ENCODE data around the gene SCN9A. TPM values are rescaled to one million over a fixed set of nuclear protein-coding genes. Genes with fewer than 3 reads are reported as not detected.
"Not testable (repeated sequence)": the region's sequence is repeated elsewhere in the genome, so short reads cannot be mapped to it uniquely, and the experiment has no call there.

SCN9A gene
- total RNA-seq, 1 donor from 2014 or later = 0.13 TPM

- Mint-ChIP-seq H3K27me3 (ENCODE audit: insufficient read depth) (peaks cover 2% of the 10 kb centered on the region), H3K4me3 (no peak overlapping the region), H3K9me3 (no peaks in the 10 kb centered on the region), H3K4me1 (ENCODE audit: low read depth) (no peaks in the 10 kb centered on the region), H3K36me3 (ENCODE audit: low read depth) (no peaks in the 10 kb centered on the region), H3K27ac (no peak overlapping the region)
- no peak for DNase-seq (ENCODE audit: low spot score)
- intact Hi-C loops (cut with micrococcal nuclease) = no loop called here
These were observed 32.3 kb downstream of the SCN9A start for GRCh38 chr2:166343467-166343866.

DNA sequence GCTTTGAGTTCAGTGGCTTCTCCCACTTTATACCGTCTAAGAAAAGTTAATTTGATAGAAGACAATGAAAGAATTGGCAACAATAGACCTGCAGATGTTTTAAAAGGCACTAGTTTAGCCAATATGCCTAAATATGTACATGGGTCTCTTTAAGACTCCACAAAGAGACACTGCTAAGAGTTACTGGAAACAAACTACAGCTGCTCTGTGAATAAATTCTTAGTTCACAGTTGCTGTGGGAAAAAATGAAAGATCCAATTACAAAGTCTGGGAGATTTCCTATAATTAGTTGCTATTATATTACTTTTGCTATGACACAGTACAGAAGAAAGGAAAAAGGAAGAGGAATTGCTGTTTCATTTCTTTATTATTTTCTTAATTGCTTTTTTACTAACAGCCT is 34.3 kb downstream of the SCN9A start:
- no peak for DNase-seq (ENCODE audit: low spot score)
- Mint-ChIP-seq H3K4me1 (ENCODE audit: low read depth) (no peaks in the 10 kb centered on the region), H3K27ac (no peak overlapping the region), H3K9me3 (no peaks in the 10 kb centered on the region), H3K36me3 (ENCODE audit: low read depth) (no peaks in the 10 kb centered on the region), H3K27me3 (ENCODE audit: insufficient read depth) (peaks cover 2% of the 10 kb centered on the region), H3K4me3 (no peak overlapping the region)
- intact Hi-C loops (cut with micrococcal nuclease) = no loop called here

- Mint-ChIP-seq H3K4me1 (ENCODE audit: low read depth) (no peaks in the 10 kb centered on the region), H3K27me3 (ENCODE audit: insufficient read depth) (peaks cover 2% of the 10 kb centered on the region), H3K36me3 (ENCODE audit: low read depth) (no peaks in the 10 kb centered on the region), H3K9me3 (no peaks in the 10 kb centered on the region), H3K27ac (no peak overlapping the region), H3K4me3 (no peak overlapping the region)
- intact Hi-C loops (cut with micrococcal nuclease) = no loop called here
- DNase-seq (ENCODE audit: low spot score) = no peak
These were observed 36.9 kb downstream of the SCN9A start for GRCh38 chr2:166338831-166339339.

DNA sequence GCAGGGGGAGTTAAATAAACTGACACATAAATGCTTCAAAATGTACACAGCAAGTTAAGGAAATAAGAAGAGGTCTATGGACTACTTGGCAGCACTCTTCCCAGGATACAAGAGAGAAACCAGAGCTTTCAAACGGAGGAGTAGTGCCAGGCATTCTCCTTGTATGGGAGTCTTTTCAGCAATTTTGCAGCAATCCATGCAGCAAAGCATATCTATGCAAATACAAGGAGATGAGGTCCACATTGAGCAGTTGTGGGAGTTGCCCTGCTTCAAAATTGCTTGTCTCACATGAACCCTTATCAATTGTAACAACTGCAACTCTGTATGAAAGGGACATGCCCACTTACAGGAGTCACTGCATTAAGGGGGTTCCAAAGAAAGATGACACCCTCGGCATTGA is 37.8 kb downstream of the SCN9A start:
- H3K36me3 Mint-ChIP-seq (ENCODE audit: low read depth) = no peaks in the 10 kb centered on the region
- no peak overlapping the region for H3K27ac Mint-ChIP-seq
- peaks cover 2% of the 10 kb centered on the region for H3K27me3 Mint-ChIP-seq (ENCODE audit: insufficient read depth)
- intact Hi-C loops (cut with micrococcal nuclease) = no loop called here
- H3K9me3 Mint-ChIP-seq = no peaks in the 10 kb centered on the region
- DNase-seq (ENCODE audit: low spot score) = no peak
- H3K4me1 Mint-ChIP-seq (ENCODE audit: low read depth) = no peaks in the 10 kb centered on the region
- no peak overlapping the region for H3K4me3 Mint-ChIP-seq

DNA sequence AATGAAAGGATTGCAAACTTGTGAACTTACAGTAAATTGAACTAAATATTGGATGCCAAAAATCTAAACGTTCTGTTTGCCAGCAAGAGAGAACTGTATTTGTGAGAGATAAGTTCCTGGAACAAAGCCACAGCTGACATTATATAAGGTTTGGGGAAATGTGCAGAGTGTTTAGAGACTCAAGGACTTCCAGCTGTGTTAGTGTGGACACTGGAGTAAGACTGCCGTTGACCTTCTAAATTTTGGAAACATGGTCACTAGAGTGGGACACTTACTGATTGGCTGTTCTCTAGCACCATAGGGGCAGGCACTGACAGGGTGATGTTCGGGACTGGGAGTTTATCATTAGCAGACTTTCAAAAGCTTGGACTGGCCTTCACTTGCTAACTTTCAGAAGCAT is 40.5 kb downstream of the SCN9A start:
- Mint-ChIP-seq H3K36me3 (ENCODE audit: low read depth) (no peaks in the 10 kb centered on the region), H3K27ac (no peak overlapping the region), H3K9me3 (no peaks in the 10 kb centered on the region), H3K4me1 (ENCODE audit: low read depth) (no peaks in the 10 kb centered on the region), H3K4me3 (no peak overlapping the region), H3K27me3 (ENCODE audit: insufficient read depth) (no peaks in the 10 kb centered on the region)
- intact Hi-C loops (cut with micrococcal nuclease) = no loop called here
- no peak for DNase-seq (ENCODE audit: low spot score)

- Mint-ChIP-seq H3K4me3 (no peak overlapping the region), H3K4me1 (ENCODE audit: low read depth) (no peaks in the 10 kb centered on the region), H3K27ac (no peak overlapping the region), H3K9me3 (no peaks in the 10 kb centered on the region), H3K27me3 (ENCODE audit: insufficient read depth) (no peaks in the 10 kb centered on the region), H3K36me3 (ENCODE audit: low read depth) (no peaks in the 10 kb centered on the region)
- DNase-seq (ENCODE audit: low spot score) = no peak
- intact Hi-C loops (cut with micrococcal nuclease) = no loop called here
These were observed 40.9 kb downstream of the SCN9A start for GRCh38 chr2:166334805-166335204.

DNA sequence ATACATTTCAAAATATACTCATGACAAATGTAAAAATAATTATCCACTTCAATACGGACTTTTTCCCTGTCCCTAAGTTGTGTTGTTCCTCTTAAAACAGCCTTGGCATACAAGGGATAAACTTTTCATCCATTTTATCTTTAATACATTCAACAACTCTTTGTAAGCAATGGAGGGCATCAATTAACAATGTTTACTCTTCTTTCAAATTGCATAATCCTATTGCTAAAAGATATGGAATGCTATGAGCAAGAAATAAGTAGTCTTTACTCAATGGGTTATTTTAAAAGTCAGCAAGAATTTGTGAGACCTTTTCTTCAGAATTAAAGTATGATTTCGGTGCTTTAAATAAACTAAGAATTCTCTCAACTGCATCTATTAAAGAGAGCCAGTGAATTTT is 41.9 kb downstream of the SCN9A start:
- Mint-ChIP-seq H3K27me3 (ENCODE audit: insufficient read depth) (no peaks in the 10 kb centered on the region), H3K27ac (no peak overlapping the region), H3K4me1 (ENCODE audit: low read depth) (no peaks in the 10 kb centered on the region), H3K36me3 (ENCODE audit: low read depth) (no peaks in the 10 kb centered on the region), H3K9me3 (no peaks in the 10 kb centered on the region), H3K4me3 (no peak overlapping the region)
- no peak for DNase-seq (ENCODE audit: low spot score)
- intact Hi-C loops (cut with micrococcal nuclease) = no loop called here

GRCh38 chr2:166332106-166332505 is 43.6 kb downstream of the SCN9A start:
- H3K27ac Mint-ChIP-seq = no peak overlapping the region
- H3K36me3 Mint-ChIP-seq (ENCODE audit: low read depth) = no peaks in the 10 kb centered on the region
- no peaks in the 10 kb centered on the region for H3K4me1 Mint-ChIP-seq (ENCODE audit: low read depth)
- no peaks in the 10 kb centered on the region for H3K27me3 Mint-ChIP-seq (ENCODE audit: insufficient read depth)
- DNase-seq (ENCODE audit: low spot score) = no peak
- intact Hi-C loops (cut with micrococcal nuclease) = no loop called here
- H3K9me3 Mint-ChIP-seq = no peaks in the 10 kb centered on the region
- H3K4me3 Mint-ChIP-seq = no peak overlapping the region

DNA sequence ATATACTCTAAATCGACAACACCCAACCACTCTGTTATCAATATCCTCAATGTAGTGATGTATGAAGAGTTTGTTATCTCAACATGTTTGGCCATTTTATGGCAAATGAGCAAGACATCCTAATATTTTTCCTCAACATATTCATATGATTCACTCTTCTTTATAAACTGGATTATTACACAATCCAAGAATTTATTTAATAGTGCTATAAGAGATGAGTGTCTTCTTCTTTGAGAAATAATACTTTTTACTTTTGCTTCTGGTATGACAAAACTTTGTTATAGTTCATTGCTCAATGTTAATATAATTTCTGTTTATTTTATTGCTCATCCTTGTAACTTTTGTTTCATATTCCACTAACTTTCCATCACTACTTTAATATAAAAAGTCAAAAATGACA is 44.3 kb downstream of the SCN9A start:
- H3K36me3 Mint-ChIP-seq (ENCODE audit: low read depth) = no peaks in the 10 kb centered on the region
- H3K27me3 Mint-ChIP-seq (ENCODE audit: insufficient read depth) = no peaks in the 10 kb centered on the region
- intact Hi-C loops (cut with micrococcal nuclease) = no loop called here
- H3K27ac Mint-ChIP-seq = no peak overlapping the region
- H3K4me3 Mint-ChIP-seq = no peak overlapping the region
- no peaks in the 10 kb centered on the region for H3K9me3 Mint-ChIP-seq
- no peaks in the 10 kb centered on the region for H3K4me1 Mint-ChIP-seq (ENCODE audit: low read depth)
- no peak for DNase-seq (ENCODE audit: low spot score)

DNA sequence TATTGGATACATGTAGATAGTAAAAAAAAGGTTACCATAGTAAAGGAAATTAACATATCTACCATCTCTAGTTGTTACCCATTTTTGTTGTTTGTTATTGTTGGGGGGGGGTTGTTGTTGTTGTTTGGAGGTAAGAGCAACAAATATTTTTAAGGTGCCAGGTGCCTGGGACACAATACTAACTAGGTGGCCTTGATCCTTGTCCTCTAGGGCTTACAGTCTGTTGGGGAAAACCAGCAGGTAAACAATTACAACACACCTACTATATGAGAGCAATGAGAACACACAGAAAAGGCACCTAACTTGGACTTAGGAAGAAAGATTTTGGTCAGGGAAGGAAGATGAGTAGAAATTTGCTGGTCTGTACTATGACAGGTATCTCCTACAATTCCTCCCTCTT is 46.3 kb downstream of the SCN9A start:
- H3K9me3 Mint-ChIP-seq = no peaks in the 10 kb centered on the region
- no peaks in the 10 kb centered on the region for H3K36me3 Mint-ChIP-seq (ENCODE audit: low read depth)
- intact Hi-C loops (cut with micrococcal nuclease) = no loop called here
- no peak for DNase-seq (ENCODE audit: low spot score)
- no peaks in the 10 kb centered on the region for H3K27me3 Mint-ChIP-seq (ENCODE audit: insufficient read depth)
- H3K4me1 Mint-ChIP-seq (ENCODE audit: low read depth) = no peaks in the 10 kb centered on the region
- H3K27ac Mint-ChIP-seq = no peak overlapping the region
- no peak overlapping the region for H3K4me3 Mint-ChIP-seq

- H3K27me3 Mint-ChIP-seq (ENCODE audit: insufficient read depth) = no peaks in the 10 kb centered on the region
- no peaks in the 10 kb centered on the region for H3K9me3 Mint-ChIP-seq
- intact Hi-C loops (cut with micrococcal nuclease) = no loop called here
- no peak for DNase-seq (ENCODE audit: low spot score)
- no peaks in the 10 kb centered on the region for H3K36me3 Mint-ChIP-seq (ENCODE audit: low read depth)
- no peaks in the 10 kb centered on the region for H3K4me1 Mint-ChIP-seq (ENCODE audit: low read depth)
- H3K27ac Mint-ChIP-seq = no peak overlapping the region
- H3K4me3 Mint-ChIP-seq = no peak overlapping the region
These were observed 47.6 kb downstream of the SCN9A start for GRCh38 chr2:166328147-166328546.

DNA sequence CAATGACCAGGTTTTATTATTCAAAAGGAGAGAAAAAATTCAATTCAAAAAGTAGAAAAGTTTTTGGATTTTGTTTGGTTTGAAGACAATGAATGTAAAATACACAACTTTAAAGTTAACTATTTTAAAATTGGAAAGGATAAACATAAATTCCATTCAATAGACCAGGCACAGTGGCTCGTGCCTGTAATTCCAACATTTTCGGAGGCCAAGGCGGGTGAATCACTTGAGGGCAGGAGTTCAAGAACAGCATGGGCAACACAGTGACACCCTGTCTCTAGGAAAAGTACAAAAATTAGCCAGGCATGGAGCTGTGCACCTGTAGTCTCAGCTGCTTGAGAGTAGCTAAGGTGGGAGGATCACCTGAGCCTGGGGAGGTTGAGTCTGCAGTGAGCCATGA is 54.7 kb downstream of the SCN9A start:
- Mint-ChIP-seq H3K9me3 (no peaks in the 10 kb centered on the region), H3K4me1 (ENCODE audit: low read depth) (no peaks in the 10 kb centered on the region), H3K27ac (no peak overlapping the region), H3K4me3 (no peak overlapping the region), H3K36me3 (ENCODE audit: low read depth) (no peaks in the 10 kb centered on the region), H3K27me3 (ENCODE audit: insufficient read depth) (no peaks in the 10 kb centered on the region)
- intact Hi-C loops (cut with micrococcal nuclease) = no loop called here
- DNase-seq (ENCODE audit: low spot score) = no peak

DNA sequence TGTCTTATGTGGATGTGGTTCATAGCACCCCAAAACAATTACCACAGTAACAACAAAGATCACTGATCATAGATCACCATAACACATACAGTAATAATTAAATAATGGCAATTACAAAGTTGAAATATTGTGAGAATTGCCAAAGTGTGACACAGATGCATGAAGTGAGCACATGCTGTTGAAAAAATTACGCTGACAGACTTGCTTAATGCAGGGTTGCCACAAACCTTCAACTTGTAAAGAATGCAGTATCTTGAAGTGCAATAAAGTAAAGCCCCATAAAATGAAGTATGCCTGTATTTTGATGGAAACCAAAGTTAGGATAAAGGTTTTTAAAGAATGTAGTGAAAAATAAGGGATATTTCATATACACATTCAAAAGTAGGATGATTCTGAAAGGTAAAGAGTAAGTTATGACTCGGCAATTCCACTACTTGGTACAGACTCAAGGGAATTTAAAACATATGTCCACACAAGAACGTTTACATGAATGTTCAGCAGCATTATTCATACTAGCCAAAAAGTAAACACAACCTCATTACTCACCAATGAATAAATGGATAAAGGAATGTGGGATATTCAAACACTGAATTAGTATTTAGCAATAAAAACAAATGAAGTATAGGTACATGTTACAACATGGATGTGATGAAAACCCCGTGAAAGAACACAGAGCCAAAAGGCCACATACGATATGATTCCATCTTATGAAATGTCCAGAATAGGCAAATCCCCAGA is 61.6 kb downstream of the SCN9A start:
- H3K27ac Mint-ChIP-seq = no peak overlapping the region
- no peaks in the 10 kb centered on the region for H3K9me3 Mint-ChIP-seq
- H3K27me3 Mint-ChIP-seq (ENCODE audit: insufficient read depth) = no peaks in the 10 kb centered on the region
- H3K4me3 Mint-ChIP-seq = no peak overlapping the region
- DNase-seq (ENCODE audit: low spot score) = no peak
- intact Hi-C loops (cut with micrococcal nuclease) = no loop called here
- H3K4me1 Mint-ChIP-seq (ENCODE audit: low read depth) = no peaks in the 10 kb centered on the region
- no peaks in the 10 kb centered on the region for H3K36me3 Mint-ChIP-seq (ENCODE audit: low read depth)

DNA sequence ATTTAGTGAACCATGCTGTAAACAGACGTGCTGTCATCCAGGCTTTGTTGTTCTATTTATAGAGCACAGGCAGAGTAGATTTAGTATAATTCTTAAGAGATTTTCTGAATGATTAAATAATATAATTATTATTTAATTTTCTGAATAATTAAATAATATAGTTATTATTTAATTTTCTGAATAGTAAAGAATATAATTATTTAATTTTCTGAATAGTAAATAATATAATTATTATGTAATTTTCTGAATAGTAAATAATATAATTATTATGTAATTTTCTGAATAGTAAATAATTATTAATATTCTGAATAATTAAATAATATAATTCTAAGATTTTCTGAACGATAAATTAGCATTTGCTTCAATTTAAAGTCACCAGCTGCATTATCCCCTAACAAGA is 62.9 kb downstream of the SCN9A start:
- H3K27ac Mint-ChIP-seq; DNase-seq (ENCODE audit: low spot score); H3K4me3 Mint-ChIP-seq; H3K9me3 Mint-ChIP-seq; H3K4me1 Mint-ChIP-seq (ENCODE audit: low read depth); H3K27me3 Mint-ChIP-seq (ENCODE audit: insufficient read depth); intact Hi-C loops (cut with micrococcal nuclease); H3K36me3 Mint-ChIP-seq (ENCODE audit: low read depth): not testable (repeated sequence)

All from activated T-helper 1 cell treated with anti-CD3 and anti-CD28 coated beads, Interleukin-12 subunit alpha, Interleukin-12 subunit beta, Interleukin-2, Interleukin-4 antibody, amounts not matched to agents 30 ng/mL and 10 ng/mL and 1 ng/mL, durations not matched to agents 14 hours and 24 hours and 36 hours (primary cell).